Activated CD8-positive, alpha-beta T cell treated with anti-CD3 and anti-CD28 coated beads for 36 hours (primary cell): Measurements from ENCODE around the gene FOLR1. TPM values are rescaled to one million over a fixed set of nuclear protein-coding genes. Genes with fewer than 3 reads are reported as not detected.
"Not testable (repeated sequence)": the region's sequence is repeated elsewhere in the genome, so short reads cannot be mapped to it uniquely, and the experiment has no call there.

Source experiments
- ATAC-seq: fragments of 200-7000 bp; cut with Tn5 transposase; one replicate; pipeline ENCODE4 v1.10.0; 2021; ENCODE audit warnings: mild to moderate bottlenecking, moderate library complexity
- CTCF ChIA-PET: fragments of 350-600 bp; sonication (Branson Sonifier 250); formaldehyde crosslinking; loops from one replicate; lab custom pipeline; 2021; ENCODE audit warnings: antibody characterized with exemption; lab: Charles Lee
- POLR2A ChIA-PET: fragments of 350-600 bp; sonication (Branson Sonifier 250); formaldehyde crosslinking; loops from one replicate; lab custom pipeline; 2021; ENCODE audit warnings: antibody characterized with exemption; lab: Charles Lee
- DNase-seq: peaks from one replicate; pipeline ENCODE4 v3.0.0-alpha.2; 2020
- H3K27ac Mint-ChIP-seq: one replicate; pipeline ENCODE4 v1.8.0; 2021; ENCODE audit warnings: mild to moderate bottlenecking, mixed read lengths
- H3K27me3 Mint-ChIP-seq: one replicate; pipeline ENCODE4 v1.8.0; 2021; ENCODE audit warnings: mixed read lengths
- H3K36me3 Mint-ChIP-seq: one replicate; pipeline ENCODE4 v1.8.0; 2021; ENCODE audit warnings: low read depth, mixed read lengths
- H3K4me1 Mint-ChIP-seq: one replicate; pipeline ENCODE4 v1.8.0; 2021; ENCODE audit warnings: low read depth, mixed read lengths
- H3K4me3 Mint-ChIP-seq: one replicate; pipeline ENCODE4 v1.8.0; 2021; ENCODE audit warnings: mild to moderate bottlenecking, moderate library complexity, mixed read lengths
- H3K9me3 Mint-ChIP-seq: one replicate; pipeline ENCODE4 v1.8.0; 2021; ENCODE audit warnings: mixed read lengths
- CTCF ChIP-seq: fragments of 200-600 bp; IDR thresholded peaks from one replicate; pipeline ENCODE4 v1.8.0; 2022; ENCODE audit warnings: antibody characterized with exemption, mild to moderate bottlenecking
- intact Hi-C: fragments of 100-400 bp; cut with micrococcal nuclease; formaldehyde crosslinking; loops from one replicate; pipeline ENCODE4 v1.10.0; 2022
- total RNA-seq, 2 experiments: library from RNA; stranded (reverse); gene quantifications; one replicate each; pipeline ENCODE4 v1.2.3, GENCODE V29; 2021

Gene FOLR1
- total RNA-seq, 2 experiments from 2014 or later = not detected

GRCh38 chr11:72169754-72170153 is 22.2 kb upstream of the FOLR1 start:
- ATAC-seq, H3K27me3 Mint-ChIP-seq, H3K4me3 Mint-ChIP-seq, intact Hi-C loops, H3K9me3 Mint-ChIP-seq, H3K36me3 Mint-ChIP-seq, POLR2A ChIA-PET, H3K27ac Mint-ChIP-seq, H3K4me1 Mint-ChIP-seq, DNase-seq: not testable (repeated sequence)
- CTCF ChIA-PET = interaction anchor here (2.1 kb wide), 1 partner anchor 26 kb away, joined by 9 read pairs; no protein-coding TSS in a partner anchor

GRCh38 chr11:72172043-72172442 is 19.9 kb upstream of the FOLR1 start:
- CTCF ChIA-PET, ATAC-seq, DNase-seq, H3K27me3 Mint-ChIP-seq, H3K4me1 Mint-ChIP-seq, H3K4me3 Mint-ChIP-seq, POLR2A ChIA-PET, H3K9me3 Mint-ChIP-seq, H3K27ac Mint-ChIP-seq, intact Hi-C loops, H3K36me3 Mint-ChIP-seq: not testable (repeated sequence)

- peaks cover 3% of the 10 kb centered on the region for H3K27me3 Mint-ChIP-seq
Observed at GRCh38 chr11:72173291-72173690, 18.6 kb upstream of the FOLR1 start.

GRCh38 chr11:72174302-72175070 is 17.5 kb upstream of the FOLR1 start:
- peaks cover 3% of the 10 kb centered on the region for H3K27me3 Mint-ChIP-seq
- H3K4me1 Mint-ChIP-seq = no peaks in the 10 kb centered on the region
- POLR2A ChIA-PET = no interaction called here
- no peaks in the 10 kb centered on the region for H3K36me3 Mint-ChIP-seq
- DNase-seq (no peak), ATAC-seq (no peak)
- H3K27ac Mint-ChIP-seq = no peak overlapping the region
- no peak for TF ChIP-seq CTCF
- CTCF ChIA-PET = interaction anchor here (1.0 kb wide), 1 partner anchor 9 kb away, joined by 3 read pairs; no protein-coding TSS in a partner anchor
- no peak overlapping the region for H3K4me3 Mint-ChIP-seq
- intact Hi-C loops = no loop called here
- no peaks in the 10 kb centered on the region for H3K9me3 Mint-ChIP-seq

More at GRCh38 chr11:72173291-72173690, 18.6 kb upstream of the FOLR1 start:
- no peak for DNase-seq
- Mint-ChIP-seq H3K4me3 (no peak overlapping the region), H3K27ac (no peak overlapping the region), H3K4me1 (no peaks in the 10 kb centered on the region), H3K9me3 (no peaks in the 10 kb centered on the region), H3K36me3 (no peaks in the 10 kb centered on the region)
- CTCF ChIA-PET = no interaction called here
- ATAC-seq = no peak
- TF ChIP-seq CTCF = no peak
- POLR2A ChIA-PET = no interaction called here
- intact Hi-C loops = no loop called here

- POLR2A ChIA-PET = no interaction called here
- no peak for ATAC-seq
Observed at GRCh38 chr11:72177656-72178055, 14.3 kb upstream of the FOLR1 start.

More at GRCh38 chr11:72177656-72178055, 14.3 kb upstream of the FOLR1 start:
- DNase-seq = no peak
- Mint-ChIP-seq H3K4me3 (no peak overlapping the region), H3K27me3 (peaks cover 4% of the 10 kb centered on the region), H3K27ac (no peak overlapping the region), H3K9me3 (no peaks in the 10 kb centered on the region), H3K36me3 (no peaks in the 10 kb centered on the region), H3K4me1 (peaks cover 3% of the 10 kb centered on the region)
- intact Hi-C loops = no loop called here
- CTCF ChIA-PET = interaction anchor here (0.8 kb wide), 1 partner anchor 11 kb away, joined by 3 read pairs; no protein-coding TSS in a partner anchor
- TF ChIP-seq CTCF = no peak
